ENCODE data around the gene PGK1.

DNA sequence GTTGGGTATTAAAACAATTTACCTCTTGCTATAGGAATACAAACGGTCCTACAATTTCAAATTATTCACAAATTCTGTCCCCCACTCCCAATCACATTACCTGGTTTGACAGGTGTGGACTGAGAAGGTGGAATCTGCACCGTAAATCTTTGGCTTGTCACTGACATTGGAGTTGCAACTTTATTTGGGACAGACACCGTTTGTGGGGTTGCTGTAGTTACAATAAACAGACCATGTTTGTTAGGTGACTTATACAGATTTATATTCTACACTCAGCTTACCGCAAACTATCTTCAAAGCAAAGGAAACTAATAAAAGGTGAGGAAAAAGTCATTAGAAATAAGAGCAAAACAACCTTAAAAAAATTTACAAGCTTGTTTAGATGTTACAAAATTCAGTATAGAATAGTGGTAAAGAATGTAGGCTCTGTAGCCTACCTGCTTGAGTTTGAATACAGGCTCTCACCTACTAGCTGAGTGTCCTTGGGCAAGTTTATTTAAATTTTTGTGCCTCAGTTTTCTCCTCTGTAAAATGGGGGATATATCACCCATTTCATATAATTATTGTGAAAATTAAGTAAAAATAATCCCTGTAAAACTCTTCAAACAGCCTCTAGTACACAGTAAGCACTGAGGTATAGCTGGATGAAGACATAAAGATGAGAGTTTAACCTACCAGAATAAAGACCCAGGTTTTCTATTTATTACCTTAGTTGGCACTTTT lies 29.4 kb downstream of the PGK1 start:
- no peak for TF ChIP-seq CTCF (IDR thresholded peaks at IDR 0.05; ENCODE audit: low read depth, low read length)
- TF ChIP-seq POLR2A (IDR thresholded peaks at IDR 0.05; ENCODE audit: extremely low read depth, insufficient read length): no peak
